Stimulated activated CD4-positive, alpha-beta T cell treated with anti-CD3 and anti-CD28 coated beads, Interleukin-1b, Interleukin-23, amount 100 ng/mL, for 48 hours (primary cell): ENCODE results near the gene SLC11A1.

ENCODE experiments used
- DNase-seq: peaks from one replicate; pipeline ENCODE4 v3.0.0-alpha.2; 2020

Gene SLC11A1

DNA sequence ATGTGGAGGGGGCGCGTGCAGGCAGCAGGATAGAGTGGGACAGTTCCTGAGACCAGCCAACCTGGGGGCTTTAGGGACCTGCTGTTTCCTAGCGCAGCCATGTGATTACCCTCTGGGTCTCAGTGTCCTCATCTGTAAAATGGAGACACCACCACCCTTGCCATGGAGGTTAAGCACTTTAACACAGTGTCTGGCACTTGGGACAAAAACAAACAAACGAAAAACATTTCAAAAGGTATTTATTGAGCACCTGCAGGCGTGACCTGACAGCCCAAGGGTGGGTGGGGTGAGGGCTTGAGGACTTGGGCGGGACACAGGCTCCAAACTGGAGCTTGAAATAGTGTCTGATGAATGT is 13.0 kb downstream of the SLC11A1 start:
- DNase-seq: no peak

DNA sequence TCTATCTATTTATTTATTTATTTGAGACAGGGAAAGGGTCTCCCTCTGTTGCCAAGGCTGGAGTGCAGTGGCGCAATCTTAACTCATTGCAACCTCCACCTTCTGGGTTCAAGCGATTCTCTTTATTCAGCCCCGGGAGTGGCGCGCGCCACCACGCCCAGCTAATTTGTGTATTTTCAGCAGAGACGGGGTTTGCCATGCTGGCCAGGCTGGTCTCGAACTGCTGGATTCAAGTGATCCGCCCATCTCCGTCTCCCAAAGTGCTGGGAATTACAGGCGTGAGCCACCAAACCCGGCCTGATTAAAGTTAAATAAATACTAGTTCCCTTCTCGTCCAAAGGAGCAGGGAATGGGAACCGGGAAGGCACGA is 13.4 kb downstream of the SLC11A1 start:
- no peak for DNase-seq

- peak; percentile 93 for DNase-seq
Measured at GRCh38 chr2:218395826-218396687, 14.0 kb downstream of the SLC11A1 start.

DNA sequence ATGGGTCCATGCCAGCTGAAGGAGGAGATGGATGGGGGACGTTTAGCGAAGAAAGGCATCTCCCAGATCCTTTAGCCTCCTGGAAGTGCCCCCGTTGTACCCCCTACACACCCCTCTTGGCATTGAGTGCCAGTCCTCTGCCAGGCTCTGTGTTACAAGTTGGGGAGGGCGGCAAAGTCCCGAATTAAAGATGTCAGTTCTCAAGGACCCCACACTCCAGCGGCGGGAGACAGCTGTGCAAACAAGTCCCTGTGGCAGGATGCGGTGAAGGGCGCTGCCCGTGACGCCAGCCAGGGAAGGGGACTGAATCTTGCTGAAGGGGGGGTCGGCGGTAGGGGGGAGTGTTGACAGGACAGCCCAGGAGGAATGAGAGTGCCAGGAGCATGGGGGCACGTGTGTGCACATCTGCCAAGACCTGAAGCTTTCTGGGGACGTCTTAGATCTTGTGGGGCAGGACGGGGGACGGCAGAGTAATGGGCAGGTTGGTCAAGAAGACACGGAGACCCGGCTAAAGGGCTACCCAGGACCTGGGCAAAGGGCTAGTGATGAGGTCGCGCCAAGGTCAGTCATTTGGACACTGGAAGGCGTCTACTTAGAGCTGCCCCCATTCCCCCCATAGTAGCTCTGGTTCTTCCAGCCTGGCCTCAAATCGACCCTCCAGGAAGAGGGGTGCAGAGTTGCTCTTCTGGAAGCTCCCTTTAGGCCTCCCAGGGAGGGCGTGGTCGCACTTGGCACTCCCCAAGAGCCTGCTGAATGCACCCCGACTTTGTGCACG is 14.8 kb downstream of the SLC11A1 start:
- peak; percentile 50 for DNase-seq

DNA sequence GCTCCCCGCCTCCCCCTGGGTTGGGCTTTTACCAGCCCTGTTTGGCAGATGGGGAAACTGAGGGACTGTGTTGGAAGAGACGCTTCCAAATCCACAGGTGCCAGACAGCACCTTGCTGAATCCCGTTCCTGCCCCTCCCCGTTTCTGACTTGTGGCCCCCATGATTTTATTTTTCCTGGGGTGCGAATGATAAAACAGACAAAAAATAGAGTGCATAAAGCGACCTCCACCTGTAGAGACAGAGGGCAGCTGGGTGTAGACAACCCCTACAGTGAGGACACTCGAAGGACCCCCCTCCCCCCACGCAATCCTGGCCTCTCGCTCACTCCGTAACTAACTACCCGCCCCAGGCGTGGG is 15.4 kb downstream of the SLC11A1 start:
- no peak for DNase-seq

DNA sequence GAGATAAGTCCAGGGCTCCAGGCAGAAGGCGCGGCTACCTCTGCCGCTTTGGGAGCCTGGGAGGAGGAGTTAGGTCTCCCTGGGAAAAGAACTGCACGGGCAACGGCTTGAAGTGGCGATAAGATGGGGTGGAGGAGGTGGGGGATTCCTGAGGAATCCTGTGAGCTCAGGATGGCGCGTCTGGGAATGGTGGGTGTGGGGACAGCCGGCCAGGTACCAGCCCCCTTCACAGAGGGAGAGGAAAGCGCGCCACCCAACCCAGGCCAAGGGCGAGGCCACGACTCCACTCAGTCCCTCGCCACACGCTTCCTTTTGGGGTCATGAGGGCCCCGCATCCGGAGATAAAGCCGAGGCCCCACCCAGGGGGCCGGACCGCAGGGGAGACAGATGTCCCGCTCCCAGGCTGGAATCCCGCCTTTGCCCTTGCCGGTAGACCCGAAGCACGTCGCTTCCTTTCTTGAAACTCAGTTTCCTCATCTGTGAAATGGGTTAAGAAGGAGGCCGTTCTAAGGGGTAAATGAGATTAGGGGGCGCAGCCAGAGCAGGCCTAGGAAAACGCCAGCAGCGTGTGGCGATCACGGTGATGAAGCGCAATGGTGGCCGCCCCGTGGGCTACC is 15.9 kb downstream of the SLC11A1 start:
- no peak for DNase-seq

GRCh38 chr2:218398437-218399390 is 16.6 kb downstream of the SLC11A1 start:
- peak; percentile 66 for DNase-seq

DNA sequence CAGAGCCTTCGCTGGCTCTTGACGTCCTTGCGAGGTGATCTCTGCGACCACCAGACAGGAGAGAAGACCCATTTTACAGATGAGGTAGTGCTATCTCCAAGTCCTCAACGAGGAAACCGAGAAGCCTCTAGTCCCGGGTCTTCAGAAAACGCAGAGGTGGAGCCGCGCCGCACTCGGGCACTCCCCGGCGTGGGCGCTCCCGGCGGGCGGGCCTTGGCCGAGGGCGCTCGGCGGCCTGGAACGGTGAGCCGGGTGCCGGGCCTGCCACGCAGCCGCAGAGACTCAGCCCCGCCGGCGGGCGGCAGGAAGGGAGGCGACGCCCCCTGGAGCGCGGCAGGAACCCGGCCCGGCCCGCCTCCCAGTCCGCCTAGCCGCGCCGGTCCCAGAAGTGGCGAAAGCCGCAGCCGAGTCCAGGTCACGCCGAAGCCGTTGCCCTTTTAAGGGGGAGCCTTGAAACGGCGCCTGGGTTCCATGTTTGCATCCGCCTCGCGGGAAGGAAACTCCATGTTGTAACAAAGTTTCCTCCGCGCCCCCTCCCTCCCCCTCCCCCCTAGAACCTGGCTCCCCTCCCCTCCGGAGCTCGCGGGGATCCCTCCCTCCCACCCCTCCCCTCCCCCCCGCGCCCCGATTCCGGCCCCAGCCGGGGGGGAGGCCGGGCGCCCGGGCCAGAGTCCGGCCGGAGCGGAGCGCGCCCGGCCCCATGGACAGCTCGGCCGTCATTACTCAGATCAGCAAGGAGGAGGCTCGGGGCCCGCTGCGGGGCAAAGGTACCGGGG is 17.5 kb downstream of the SLC11A1 start, which contains the start of gene CTDSP1:
CTDSP1 (plus strand) TSS at position 478 of the 776 bp plus-strand sequence; CDS start at position 701, 223 bp downstream.
- DNase-seq: peak; percentile 93

DNA sequence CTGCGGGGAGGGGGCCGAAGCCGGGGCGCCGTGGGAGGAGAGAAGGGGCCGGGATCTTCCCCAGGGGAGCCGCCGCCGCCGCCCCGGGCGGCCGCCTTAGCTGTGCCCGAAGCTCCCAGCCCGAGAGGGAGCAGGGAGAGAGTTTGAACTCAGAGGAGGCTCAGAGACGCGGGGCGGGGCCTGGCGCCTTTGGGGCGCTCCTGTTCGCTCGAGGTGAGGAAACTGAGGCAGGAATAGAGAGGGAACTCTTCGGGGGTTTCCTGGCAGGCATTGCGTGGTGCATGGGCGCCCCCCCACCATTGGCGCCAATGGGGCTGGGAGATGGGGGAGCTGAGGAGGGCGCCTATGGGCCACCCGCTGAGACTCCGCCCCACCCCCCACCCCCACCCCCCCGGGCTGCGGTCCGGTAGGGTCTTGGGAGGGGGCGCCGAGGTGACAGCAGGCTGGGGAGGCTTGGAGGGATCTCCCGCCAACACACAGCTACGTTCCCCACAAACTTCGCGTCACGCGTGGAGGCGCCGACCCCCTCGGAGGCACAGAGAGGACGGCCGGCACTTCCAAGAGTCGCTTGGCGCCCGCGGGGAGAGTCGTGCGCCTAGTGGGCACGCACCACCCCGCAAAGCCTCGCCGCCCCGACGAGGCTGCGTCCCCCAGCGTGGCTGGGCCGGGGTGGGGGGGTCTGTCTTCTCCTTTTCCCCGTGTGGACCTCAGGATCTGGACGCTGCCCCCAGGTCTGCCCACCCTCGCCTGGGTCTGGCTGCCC is 18.3 kb downstream of the SLC11A1 start:
- DNase-seq: no peak

DNA sequence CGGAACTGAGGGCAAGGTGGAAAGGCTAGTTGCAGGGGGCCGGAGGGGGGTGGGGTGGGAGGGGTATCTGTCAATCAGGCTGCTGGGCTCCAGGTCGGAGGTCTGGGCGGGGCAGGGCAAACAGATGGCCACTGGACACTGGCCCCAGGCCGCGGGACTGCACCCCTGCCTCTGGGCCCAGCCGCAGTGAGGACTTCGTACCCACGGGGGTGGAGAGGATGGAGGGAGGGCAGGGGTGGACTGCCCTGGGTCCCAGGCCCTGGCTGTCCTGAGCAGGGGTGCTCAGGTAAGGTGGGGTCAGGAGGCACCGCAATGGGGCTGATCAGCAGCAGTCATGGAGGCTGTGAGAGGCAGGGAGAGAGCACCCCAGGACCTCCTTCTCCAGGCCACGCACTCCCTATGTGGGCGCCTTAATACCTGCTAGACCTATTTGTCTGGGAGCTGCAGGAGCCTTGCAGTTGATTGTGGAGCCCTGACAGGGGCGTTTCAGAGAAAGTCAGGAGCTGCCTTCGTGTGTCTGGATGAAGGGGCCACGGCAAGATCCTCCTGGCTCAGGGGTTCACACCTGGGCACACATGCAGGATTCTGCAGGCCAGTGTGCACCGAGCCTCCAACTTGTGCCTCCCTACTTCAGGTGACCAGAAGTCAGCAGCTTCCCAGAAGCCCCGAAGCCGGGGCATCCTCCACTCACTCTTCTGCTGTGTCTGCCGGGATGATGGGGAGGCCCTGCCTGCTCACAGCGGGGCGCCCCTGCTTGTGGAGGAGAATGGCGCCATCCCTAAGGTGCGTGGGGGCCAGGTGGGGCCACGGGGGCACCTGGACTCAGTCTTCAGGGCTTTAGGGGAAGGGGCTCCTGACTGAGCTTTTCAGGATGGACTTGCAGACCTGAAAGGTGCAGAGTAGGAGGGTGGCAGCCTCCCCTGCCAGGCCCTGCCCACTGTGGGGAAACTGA is 19.1 kb downstream of the SLC11A1 start:
- DNase-seq: no peak

DNA sequence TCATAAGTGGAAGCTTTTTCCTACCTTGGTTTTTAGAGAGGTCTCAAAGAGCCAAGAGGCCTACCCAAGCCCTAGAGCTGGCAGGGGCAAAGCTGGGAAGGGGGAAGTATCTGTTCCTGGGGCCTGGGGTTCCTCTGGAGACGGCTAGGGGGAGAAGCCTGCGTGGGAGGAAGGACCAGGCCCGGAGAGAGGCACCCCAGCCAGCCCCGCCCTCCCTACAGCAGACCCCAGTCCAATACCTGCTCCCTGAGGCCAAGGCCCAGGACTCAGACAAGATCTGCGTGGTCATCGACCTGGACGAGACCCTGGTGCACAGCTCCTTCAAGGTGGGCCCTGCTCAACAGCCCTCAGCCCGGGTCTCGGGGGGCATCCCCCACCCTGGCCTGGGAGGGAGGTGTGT is 19.8 kb downstream of the SLC11A1 start:
- no peak for DNase-seq

DNA sequence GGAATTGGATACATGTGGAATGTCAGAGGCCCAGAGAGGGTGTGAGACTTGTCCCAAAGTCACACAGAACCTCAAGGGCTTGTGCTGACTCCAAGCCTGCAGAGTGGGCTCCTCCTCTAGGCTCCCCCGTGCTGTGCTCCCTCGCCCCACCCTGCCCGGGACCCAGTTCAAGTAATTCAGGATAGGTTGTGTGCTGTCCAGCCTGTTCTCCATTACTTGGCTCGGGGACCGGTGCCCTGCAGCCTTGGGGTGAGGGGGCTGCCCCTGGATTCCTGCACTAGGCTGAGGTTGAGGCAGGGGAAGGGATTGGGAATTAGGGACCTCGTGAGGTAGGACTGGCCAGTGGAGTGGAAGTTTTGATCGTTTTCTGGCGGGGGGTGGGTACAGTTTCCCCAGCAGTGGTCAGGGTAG is 20.4 kb downstream of the SLC11A1 start:
- no peak for DNase-seq

DNA sequence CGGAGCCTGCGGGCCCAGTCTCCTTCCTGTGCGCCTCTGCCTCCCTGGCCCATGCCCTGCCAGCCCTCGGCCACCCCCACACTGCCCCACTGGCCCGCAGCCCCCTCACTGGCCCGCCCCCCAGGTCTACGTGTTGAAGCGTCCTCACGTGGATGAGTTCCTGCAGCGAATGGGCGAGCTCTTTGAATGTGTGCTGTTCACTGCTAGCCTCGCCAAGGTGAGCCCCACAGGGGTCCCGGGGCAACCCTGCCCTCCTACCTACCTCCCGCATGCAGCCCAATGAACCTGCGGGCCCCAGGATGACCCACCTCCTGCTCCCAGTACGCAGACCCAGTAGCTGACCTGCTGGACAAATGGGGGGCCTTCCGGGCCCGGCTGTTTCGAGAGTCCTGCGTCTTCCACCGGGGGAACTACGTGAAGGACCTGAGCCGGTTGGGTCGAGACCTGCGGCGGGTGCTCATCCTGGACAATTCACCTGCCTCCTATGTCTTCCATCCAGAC is 20.9 kb downstream of the SLC11A1 start:
- no peak for DNase-seq

DNA sequence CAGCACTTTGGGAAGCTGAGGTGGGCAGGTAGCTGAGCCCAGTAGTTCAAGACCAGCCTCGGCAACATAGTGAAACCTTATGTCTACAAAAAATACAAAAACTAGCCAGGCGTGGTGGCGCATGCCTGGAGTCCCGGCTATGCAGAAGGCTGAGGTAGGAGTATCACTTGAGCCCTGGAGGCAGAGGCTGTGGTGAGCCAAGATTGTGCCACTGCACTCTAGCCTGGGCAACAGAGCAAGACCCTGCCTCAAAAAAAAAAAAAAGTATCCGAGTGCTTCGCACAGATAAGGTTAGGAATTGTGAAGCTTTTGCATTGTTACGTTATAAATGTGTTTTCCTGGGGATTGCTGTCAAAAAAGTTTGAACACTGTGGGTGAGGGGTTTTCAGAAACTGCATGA is 21.7 kb downstream of the SLC11A1 start:
- no peak for DNase-seq

GRCh38 chr2:218404351-218405085 is 22.4 kb downstream of the SLC11A1 start:
- no peak for DNase-seq

DNA sequence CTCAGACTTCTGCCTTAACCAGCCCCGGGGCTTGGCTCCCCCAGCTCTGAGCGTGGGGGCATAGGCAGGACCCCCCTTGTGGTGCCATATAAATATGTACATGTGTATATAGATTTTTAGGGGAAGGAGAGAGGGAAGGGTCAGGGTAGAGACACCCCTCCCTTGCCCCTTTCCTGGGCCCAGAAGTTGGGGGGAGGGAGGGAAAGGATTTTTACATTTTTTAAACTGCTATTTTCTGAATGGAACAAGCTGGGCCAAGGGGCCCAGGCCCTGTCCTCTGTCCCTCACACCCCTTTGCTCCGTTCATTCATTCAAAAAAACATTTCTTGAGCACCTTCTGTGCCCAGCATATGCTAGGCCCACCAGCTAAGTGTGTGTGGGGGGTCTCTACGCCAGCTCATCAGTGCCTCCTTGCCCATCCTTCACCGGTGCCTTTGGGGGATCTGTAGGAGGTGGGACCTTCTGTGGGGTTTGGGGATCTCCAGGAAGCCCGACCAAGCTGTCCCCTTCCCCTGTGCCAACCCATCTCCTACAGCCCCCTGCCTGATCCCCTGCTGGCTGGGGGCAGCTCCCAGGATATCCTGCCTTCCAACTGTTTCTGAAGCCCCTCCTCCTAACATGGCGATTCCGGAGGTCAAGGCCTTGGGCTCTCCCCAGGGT is 23.1 kb downstream of the SLC11A1 start:
- no peak for DNase-seq

- no peak for DNase-seq
Measured at GRCh38 chr2:218405746-218406208, 23.7 kb downstream of the SLC11A1 start.
